HL-60 (cell line): Measurements from ENCODE around the gene CRTC1.

Experiments
- DNase-seq, 2 experiments: peaks; one replicate each; pipeline ENCODE4 v3.0.0-alpha.2; 2010 to 2020; ENCODE audit warnings: low read depth in 1 of 2, low spot score in 1 of 2
- H3K27ac ChIP-seq: fragments of 250-450 bp; sonication (Bioruptor Pico); replicated peaks from 2 replicates; pipeline ENCODE4 v1.5.1; 2020; ENCODE audit warnings: mild to moderate bottlenecking, moderate library complexity
- H3K27me3 ChIP-seq: fragments of 250-450 bp; sonication (Bioruptor Pico); 2 replicates; pipeline ENCODE4 v1.5.1; 2021; ENCODE audit warnings: mild to moderate bottlenecking, moderate library complexity; ENCODE audit not compliant: insufficient read depth, poor library complexity, severe bottlenecking
- H3K4me3 ChIP-seq: replicated peaks from 2 replicates; pipeline ENCODE4 v1.5.1; 2011; ENCODE audit warnings: mild to moderate bottlenecking, control low read depth, low read length; ENCODE audit not compliant: insufficient read depth
- GABPA ChIP-seq: IDR thresholded peaks from 2 replicates; pipeline ENCODE4 v1.6.1; 2012; ENCODE audit warnings: low read depth
- POLR2AphosphoS5 ChIP-seq: IDR thresholded peaks from 2 replicates; pipeline ENCODE4 v1.6.1; 2012; ENCODE audit warnings: low read depth
- SPI1 ChIP-seq: IDR thresholded peaks from 2 replicates; pipeline ENCODE4 v1.6.1; 2012; ENCODE audit warnings: low read depth, mild to moderate bottlenecking, borderline replicate concordance
- TF ChIP-seq, protein P1 (sequence below): IDR thresholded peaks from 2 replicates; pipeline ENCODE4 v1.6.1; 2012; ENCODE audit warnings: low read depth; ENCODE audit not compliant: insufficient replicate concordance
- TF ChIP-seq, protein P2 (sequence below): IDR thresholded peaks from one replicate; pipeline ENCODE4 v1.5.1; 2011; ENCODE audit warnings: low read length, control low read depth, inconsistent platforms; ENCODE audit not compliant: insufficient read depth

The CRTC1 gene

DNA sequence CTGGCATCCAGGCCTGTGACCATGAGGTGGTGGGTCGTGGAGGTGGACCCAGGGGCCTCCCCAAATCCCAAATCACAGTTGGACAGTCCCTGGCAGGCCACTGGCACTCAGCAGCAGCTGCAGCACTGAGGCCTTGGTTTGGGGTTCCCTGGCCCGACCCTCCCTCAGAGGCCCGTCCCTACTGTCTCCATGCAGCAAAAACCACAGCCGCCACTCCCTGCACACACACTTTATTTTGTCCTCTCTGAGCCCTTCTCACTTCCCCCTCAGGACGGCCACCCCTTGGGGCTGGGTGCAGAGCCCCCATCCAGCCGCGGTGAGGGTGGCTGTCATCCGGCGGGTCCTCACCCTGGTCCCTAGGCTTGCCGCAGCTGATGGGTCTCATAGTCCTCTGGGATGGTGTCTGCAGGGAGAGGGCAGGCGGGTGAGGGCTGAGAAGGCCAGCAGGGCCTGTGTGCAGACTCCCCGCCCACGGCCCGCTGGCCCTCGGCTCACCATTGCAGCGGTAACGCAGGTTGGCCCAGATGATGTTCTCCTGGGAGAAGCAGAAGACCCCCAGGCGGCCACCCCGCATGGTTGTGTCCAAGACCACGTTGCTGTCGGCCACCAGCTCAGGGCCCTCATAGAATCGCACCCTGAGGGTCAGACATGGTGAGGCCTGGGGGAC lies 99.2 kb downstream of the CRTC1 start:
- no peak for DNase-seq
- Histone ChIP-seq H3K27ac (no peak overlapping the region), H3K27me3 (peaks cover 25% of the 10 kb centered on the region), H3K4me3 (no peak overlapping the region)
- TF ChIP-seq POLR2AphosphoS5 (no peak), GABPA (no peak), SPI1 (no peak)
- TF ChIP-seq, protein P1, sequence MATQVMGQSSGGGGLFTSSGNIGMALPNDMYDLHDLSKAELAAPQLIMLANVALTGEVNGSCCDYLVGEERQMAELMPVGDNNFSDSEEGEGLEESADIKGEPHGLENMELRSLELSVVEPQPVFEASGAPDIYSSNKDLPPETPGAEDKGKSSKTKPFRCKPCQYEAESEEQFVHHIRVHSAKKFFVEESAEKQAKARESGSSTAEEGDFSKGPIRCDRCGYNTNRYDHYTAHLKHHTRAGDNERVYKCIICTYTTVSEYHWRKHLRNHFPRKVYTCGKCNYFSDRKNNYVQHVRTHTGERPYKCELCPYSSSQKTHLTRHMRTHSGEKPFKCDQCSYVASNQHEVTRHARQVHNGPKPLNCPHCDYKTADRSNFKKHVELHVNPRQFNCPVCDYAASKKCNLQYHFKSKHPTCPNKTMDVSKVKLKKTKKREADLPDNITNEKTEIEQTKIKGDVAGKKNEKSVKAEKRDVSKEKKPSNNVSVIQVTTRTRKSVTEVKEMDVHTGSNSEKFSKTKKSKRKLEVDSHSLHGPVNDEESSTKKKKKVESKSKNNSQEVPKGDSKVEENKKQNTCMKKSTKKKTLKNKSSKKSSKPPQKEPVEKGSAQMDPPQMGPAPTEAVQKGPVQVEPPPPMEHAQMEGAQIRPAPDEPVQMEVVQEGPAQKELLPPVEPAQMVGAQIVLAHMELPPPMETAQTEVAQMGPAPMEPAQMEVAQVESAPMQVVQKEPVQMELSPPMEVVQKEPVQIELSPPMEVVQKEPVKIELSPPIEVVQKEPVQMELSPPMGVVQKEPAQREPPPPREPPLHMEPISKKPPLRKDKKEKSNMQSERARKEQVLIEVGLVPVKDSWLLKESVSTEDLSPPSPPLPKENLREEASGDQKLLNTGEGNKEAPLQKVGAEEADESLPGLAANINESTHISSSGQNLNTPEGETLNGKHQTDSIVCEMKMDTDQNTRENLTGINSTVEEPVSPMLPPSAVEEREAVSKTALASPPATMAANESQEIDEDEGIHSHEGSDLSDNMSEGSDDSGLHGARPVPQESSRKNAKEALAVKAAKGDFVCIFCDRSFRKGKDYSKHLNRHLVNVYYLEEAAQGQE: no peak
- TF ChIP-seq, protein P2, sequence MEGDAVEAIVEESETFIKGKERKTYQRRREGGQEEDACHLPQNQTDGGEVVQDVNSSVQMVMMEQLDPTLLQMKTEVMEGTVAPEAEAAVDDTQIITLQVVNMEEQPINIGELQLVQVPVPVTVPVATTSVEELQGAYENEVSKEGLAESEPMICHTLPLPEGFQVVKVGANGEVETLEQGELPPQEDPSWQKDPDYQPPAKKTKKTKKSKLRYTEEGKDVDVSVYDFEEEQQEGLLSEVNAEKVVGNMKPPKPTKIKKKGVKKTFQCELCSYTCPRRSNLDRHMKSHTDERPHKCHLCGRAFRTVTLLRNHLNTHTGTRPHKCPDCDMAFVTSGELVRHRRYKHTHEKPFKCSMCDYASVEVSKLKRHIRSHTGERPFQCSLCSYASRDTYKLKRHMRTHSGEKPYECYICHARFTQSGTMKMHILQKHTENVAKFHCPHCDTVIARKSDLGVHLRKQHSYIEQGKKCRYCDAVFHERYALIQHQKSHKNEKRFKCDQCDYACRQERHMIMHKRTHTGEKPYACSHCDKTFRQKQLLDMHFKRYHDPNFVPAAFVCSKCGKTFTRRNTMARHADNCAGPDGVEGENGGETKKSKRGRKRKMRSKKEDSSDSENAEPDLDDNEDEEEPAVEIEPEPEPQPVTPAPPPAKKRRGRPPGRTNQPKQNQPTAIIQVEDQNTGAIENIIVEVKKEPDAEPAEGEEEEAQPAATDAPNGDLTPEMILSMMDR: no peak

DNA sequence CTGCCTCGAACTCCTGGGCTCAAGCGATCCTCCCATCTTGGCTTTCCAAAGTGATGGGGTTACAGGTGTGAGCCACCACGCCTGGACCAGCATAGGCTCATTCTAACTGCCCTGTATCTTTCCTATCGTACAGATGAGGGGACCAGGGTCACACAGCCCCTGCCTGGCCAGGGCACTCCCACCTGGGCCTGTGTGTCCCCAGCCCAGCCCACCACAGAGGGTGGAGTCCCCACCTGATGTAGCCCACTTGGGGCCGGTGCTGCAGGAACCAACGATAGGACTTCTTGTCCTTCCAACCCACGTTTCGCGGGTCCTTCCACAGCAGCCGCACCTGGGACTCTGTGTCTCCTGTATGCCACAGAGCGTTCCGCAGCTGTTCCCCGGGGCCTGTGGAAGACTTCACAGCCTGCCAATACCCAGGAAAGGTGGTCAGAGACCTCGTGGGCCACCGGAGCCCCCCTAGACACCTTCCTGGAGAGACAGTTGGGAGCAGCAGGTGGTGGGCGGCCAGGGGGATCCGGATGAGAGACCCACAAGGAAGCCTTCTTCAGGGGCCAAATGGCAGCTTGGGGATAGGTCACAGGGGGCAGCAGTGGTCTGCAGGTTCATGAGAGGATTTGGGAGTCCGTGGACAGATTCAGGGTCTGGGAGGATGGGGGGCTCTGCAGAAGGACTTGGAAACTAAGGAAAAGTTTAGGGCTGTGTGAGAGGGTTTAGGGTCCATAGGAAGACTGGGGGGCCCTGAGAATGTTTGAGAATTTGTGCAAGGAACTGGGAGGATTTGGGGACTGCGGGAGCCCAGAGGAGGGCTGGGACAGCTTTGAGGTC lies 100.7 kb downstream of the CRTC1 start:
- TF ChIP-seq POLR2AphosphoS5: no peak
- TF ChIP-seq SPI1: no peak
- TF ChIP-seq, protein P2: no peak
- TF ChIP-seq, protein P1: no peak
- TF ChIP-seq GABPA: no peak
- no peak for DNase-seq
- Histone ChIP-seq H3K4me3 (no peak overlapping the region), H3K27ac (no peak overlapping the region), H3K27me3 (peaks cover 40% of the 10 kb centered on the region)

DNA sequence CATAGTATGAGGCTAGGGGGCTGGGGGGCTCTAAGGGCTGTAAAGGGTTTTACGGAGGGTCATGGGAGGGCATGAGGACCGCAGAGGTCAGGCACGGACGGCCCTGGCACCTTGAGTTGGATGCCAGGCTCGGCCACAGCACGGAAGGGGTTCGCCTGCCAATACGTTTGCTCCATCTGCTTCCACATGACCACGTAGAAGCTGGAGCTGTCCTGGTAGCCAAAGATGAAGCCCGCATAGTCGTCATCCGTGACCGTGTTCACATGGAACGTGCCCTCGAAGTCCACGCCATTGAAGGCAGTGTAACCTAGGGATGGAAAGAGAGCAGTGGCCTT lies 101.3 kb downstream of the CRTC1 start:
- H3K4me3 ChIP-seq: no peak overlapping the region
- DNase-seq: no peak
- no peak overlapping the region for H3K27ac ChIP-seq
- TF ChIP-seq SPI1 (no peak), GABPA (no peak), POLR2AphosphoS5 (no peak)
- TF ChIP-seq, protein P1: no peak
- TF ChIP-seq, protein P2: no peak
- H3K27me3 ChIP-seq: peaks cover 45% of the 10 kb centered on the region
